HEK293T (cell line): ENCODE results near the gene ERC1.
"Not testable (repeated sequence)": the region's sequence is repeated elsewhere in the genome, so short reads cannot be mapped to it uniquely, and the experiment has no call there.

Experiments
- ARNT ChIP-seq: fragments of 450-650 bp; IDR thresholded peaks from 2 replicates; pipeline ENCODE4 v1.6.1; 2017; ENCODE audit warnings: mild to moderate bottlenecking
- FOXK2 ChIP-seq: fragments of 450-650 bp; IDR thresholded peaks from 2 replicates; pipeline ENCODE4 v1.6.1; 2016; ENCODE audit warnings: mild to moderate bottlenecking
- FOXM1 ChIP-seq: fragments of 450-650 bp; IDR thresholded peaks from 2 replicates; pipeline ENCODE4 v1.6.1; 2017; ENCODE audit warnings: mild to moderate bottlenecking, borderline replicate concordance
- HDGF ChIP-seq: fragments of 450-650 bp; IDR thresholded peaks from 2 replicates; pipeline ENCODE4 v1.6.1; 2017; ENCODE audit warnings: antibody characterized with exemption, borderline replicate concordance
- L3MBTL2 ChIP-seq: fragments of 450-650 bp; conservative IDR thresholded peaks from 2 replicates; pipeline ENCODE4 v1.6.1; 2016; ENCODE audit warnings: mild to moderate bottlenecking
- LEF1 ChIP-seq: fragments of 450-650 bp; IDR thresholded peaks from 2 replicates; pipeline ENCODE4 v1.6.1; 2017; ENCODE audit warnings: mild to moderate bottlenecking, borderline replicate concordance
- SP1 ChIP-seq: fragments of 450-650 bp; IDR thresholded peaks from 2 replicates; pipeline ENCODE4 v1.6.1; 2017
- SUZ12 ChIP-seq: fragments of 450-650 bp; IDR thresholded peaks from 2 replicates; pipeline ENCODE4 v1.6.1; 2016; ENCODE audit warnings: mild to moderate bottlenecking
- TARDBP ChIP-seq: fragments of 450-650 bp; IDR thresholded peaks from 2 replicates; pipeline ENCODE4 v1.6.1; 2016
- ZNF384 ChIP-seq: fragments of 450-650 bp; IDR thresholded peaks from 2 replicates; pipeline ENCODE4 v1.6.1; 2016
- TF ChIP-seq, protein P1 (sequence below): fragments of 450-650 bp; IDR thresholded peaks from 2 replicates; pipeline ENCODE4 v1.6.1; 2016

DNA sequence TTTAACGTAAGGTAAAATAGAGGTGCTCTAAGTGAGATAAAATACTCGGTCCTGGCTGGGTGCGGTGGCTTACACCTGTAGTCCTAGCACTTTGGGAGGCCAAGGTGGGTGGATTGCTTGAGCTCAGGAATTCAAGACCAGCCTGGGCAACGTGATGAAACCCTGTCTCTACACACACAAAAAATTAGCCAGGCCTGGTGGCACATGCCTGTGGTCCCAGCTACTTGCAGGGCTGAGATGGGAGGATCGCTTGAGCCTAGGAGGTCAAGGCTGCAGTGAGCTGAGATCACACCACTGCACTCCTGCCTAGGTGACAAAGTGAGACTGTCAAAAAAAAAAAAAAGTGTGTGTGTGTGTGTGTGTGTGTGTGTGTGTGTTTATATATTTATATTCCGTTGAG is 364.8 kb downstream of the ERC1 start:
- not testable (repeated sequence) for TF ChIP-seq SUZ12, ZNF384, FOXK2, ARNT, LEF1, HDGF, SP1, TARDBP, L3MBTL2, FOXM1
- TF ChIP-seq, protein P1, sequence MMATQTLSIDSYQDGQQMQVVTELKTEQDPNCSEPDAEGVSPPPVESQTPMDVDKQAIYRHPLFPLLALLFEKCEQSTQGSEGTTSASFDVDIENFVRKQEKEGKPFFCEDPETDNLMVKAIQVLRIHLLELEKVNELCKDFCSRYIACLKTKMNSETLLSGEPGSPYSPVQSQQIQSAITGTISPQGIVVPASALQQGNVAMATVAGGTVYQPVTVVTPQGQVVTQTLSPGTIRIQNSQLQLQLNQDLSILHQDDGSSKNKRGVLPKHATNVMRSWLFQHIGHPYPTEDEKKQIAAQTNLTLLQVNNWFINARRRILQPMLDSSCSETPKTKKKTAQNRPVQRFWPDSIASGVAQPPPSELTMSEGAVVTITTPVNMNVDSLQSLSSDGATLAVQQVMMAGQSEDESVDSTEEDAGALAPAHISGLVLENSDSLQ: not testable (repeated sequence)
